ENCODE data around the gene TIMM22.

The TIMM22 gene

DNA sequence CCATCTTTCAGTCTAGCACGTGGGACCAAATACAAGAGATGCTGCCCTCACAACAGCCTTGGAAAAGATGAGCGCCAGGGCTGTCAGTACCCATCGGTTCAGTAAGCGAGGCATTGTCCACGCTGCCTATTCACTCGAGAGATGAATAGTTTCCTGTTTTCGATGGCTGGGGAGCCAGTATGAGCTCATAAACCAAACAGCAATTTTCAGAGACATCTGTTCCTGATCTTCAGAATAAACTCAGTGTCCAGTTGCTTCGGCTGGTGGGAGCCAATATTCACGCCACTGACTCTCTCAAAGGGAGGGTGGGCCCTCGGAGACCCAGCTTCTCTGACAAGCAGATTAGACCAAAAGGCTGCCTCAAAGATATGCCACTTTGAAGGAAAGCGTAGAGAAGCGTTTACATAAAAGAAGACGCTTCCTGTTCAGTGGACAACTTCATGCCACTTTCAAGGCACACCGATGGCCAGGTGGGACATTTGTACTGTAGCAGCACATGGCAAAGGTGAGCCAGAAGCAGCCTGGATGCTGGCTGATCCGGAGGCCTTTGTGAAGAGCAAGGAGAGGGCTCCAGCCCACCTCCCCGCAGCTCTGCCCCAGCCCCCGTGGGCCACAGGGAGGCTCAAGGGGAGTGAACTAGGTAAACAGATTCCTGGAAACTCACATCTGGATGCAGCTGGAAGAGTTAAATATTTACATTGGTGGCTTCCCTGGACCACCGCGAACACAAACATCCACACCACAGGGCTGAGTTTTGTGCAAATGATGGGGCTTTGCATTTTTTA lies 6.0 kb downstream of the TIMM22 start:
- no peak for DNase-seq (ENCODE audit: low read depth)

DNA sequence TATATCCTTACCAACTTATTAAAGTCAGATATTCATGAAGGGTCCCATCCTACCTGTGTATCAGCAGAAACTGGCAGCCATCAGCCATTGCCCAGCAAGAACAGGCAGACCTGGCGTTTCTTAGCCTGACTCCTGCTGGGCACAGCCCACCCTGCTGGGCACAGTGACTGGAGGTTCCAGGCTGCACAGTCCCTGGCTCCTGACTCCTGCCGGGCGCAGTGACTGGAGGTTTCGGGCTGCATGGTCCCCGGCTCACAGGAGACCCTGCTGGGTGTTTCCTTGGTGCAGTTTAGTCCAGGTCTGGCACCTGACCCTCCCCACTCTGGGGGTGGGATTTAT lies 6.7 kb downstream of the TIMM22 start:
- no peak for DNase-seq (ENCODE audit: low read depth)

DNA sequence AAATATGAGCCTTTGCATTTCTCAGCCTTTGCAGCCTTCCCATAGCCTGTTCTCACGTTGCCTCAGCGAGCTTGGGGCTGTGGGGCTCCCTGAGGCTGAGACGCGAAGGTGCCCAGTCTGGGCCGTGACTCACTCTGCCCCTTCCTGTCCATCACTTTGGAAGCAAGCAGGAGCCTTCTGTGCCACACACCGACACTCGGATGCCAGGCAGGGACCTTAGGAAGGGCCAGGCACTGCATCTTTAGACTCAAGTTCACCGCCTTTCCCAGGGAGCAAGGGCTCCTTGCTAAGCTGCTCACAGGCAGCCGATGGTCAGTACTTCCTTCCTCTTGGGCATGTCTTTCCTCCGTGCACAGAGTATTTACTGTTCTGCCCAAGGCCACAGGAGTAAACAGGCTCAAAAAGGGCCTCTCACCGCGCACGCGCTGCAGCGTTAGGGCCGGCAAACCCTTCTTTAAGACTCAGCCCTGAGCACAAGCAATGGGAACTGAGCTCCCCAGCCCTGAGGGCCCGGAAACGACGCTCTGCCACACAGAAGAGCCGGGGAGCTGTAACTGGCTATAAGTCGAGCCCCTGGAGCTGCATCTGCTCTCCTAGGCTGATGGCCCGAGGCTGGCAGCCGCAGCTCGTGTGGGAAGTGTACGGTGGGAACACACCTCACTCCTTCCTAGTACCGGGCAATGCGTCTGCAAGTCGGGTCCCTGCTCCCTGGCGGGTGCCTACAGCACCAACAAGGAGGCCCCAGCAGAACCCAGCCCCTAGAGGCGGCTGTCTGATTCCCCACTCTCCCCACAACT lies 7.2 kb downstream of the TIMM22 start:
- DNase-seq (ENCODE audit: low read depth) = no peak

DNA sequence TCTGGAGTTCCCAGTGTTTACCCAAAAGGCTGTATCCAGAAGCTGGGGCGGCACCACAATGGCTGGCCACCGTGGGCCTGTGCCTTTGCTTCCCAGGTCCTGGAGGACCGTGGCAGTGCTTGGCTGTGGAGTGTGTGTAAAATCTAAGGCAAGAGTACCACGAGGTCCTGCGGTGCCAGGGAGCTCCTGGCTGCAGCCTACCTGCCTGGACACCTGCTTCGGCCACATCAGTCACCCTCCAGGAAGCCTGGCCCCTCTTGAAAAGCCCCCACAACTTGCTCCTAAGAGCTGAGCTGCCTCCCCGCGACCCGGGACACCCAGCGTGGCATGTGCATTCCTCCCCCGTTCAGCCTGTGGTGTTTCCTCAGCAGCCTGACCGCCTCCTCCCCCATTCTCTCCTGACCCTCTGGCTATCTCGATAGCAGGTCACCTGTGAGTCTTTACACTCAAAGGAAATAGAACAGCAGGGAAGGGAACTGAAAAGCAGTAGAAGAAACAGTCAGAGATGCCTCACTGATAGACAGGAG lies 7.9 kb downstream of the TIMM22 start:
- no peak for DNase-seq (ENCODE audit: low read depth)

DNA sequence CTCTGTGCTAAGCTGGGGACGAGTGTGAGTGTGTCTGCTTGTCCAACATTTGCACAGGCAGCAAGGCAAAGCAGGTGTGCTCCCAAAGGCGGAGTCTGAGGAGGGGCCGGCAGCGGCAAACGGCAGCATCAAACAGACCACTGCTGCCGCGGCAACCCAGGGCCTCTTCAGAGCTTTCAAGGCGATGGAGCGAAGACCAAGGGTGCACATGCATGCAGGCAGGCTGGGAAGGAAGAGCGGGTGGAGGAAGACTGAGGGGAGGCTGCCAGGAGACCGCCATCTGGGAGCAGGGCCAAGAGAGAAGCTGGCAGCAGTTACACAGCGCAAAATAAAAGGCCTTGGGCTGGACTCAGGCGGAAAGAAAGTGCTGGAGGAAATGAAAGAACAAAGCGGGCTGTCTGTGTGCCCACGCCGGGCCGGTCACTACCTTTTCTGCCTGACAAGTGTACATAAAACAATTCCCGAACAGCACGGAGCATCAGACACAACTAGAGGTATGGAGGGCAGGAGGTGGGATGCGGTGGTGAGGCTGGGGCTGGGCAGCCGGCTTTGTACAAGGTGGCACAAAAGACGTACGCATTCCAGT lies 8.5 kb downstream of the TIMM22 start:
- DNase-seq (ENCODE audit: low read depth) = no peak

DNA sequence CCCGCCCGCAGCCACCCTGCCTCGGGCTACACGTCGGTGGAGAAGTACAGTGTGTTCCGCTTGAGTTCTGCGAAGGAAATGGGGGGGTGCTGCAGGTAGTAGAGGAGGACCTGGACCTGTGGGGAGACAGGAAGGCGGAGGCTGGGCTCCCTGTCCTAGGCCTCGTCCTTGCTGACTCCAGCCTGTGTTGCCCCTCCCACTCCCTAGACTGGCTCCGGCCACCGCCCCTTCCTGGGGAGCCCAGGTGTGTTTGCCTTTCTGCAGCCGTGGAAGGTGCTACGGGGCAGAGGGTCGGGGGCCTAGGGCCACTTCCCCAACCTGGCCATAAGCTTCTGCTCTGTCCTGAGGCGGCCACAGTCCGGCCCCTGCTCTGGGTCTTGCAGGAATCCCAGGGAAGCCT lies 9.1 kb downstream of the TIMM22 start:
- no peak for DNase-seq (ENCODE audit: low read depth)

DNA sequence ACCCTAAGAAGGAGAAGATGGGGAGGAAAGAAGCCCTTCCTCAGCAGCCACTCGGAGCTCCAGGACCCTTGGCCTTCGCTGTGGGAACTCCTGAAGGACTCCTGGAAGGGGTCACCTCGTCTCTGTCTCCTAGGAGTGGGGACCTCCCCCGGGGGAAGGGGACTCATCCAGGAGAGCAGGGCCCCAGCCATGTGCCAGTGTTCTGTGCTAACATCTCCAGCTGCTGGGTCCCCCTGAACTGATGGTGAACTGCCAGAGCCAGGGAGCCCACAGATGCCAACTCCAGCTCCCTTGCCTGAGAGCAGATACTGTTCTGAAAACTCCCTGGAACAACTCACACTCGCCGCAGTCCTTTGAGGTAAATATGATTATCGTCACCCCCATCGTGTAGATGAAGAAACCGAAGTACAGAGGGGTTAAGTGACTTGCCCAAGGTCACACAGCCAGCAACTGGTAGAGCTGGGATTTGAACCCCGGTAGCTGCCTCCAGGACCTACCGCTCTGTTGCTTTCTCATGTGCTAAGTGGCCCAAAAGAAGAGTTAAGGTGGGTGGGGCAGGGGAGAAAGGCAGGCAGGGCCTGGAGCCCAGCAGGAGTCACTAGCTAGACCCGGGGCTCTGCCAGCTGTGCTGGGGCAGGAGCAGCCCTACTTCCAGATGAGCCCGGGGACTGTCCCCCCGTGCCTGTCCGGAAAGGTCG lies 10.5 kb downstream of the TIMM22 start:
- no peak for DNase-seq (ENCODE audit: low read depth)

DNA sequence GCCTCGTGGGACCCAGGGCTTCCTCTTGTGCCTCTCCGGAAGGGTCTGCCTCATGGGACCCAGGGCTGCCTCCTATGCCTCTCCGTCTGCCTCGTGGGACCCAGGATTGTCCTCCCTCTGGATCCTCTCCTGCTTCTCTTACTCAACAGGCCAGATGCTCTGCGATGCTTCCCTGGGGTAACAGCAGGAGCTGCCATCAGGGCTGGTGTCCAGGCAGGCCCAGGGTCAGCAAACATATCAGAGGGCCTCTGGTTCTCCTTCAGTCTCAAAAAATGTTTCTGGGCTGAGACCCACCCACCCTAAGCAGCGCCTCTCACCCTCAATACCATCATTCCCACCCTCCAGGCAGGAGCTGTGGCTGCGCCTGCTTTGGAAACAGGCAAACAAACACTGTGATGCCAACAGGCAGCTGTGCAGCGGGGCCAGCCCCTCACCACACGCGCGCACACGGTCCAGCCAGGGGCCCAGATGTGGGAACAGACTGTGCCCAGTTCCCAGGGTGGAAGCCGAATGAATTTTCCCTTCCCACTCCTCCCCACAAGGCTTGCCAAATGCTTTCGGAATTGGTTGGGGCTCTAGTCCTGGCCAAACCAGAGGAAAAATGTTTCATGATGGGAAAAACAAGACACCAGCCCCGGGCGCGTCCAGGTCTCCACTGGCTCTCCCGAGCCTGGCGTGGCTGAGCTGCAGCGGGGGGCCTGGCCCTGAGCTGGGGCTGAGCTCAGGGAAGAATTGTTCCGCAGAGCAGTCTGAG lies 11.3 kb downstream of the TIMM22 start:
- no peak for DNase-seq (ENCODE audit: low read depth)

DNA sequence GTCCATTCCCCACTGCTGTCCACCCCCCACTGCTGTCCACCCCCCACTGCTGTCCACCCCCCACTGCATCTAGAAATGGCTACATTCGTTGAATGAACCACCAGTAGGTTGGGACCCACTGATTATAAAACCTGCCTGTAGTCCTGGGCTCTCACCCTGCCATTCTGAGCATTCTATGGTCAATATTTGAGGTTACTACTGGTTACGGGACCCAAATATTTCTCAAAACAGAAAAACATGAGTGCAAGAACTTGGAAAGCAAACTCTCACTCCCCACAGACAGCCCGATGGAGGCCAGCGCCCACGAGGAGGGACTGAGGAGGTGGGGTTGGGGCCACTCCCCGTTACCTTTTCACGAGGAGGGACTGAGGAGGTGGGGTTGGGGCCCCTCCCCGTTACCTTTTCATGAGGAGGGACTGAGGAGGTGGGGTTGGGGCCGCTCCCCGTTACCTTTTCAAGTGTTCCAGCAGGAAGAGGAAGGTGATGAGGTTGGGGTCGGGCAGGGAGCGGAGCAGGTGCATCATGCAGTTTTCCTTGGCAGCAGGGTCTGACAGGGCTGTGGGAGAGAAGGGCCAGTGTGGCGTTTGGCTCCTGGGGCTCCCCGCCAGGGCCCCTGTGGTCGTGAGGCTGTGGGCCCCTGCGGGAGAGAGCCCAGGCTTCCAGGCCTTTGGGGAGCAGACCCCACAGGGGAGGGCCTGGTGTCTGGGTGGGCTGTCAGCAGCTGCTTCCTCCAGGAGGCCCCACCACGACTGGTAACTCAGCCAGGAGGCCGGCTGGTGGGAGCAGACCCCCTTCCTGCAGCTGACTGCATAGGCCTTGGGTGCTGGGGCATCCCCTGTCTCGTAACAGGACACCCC lies 12.5 kb downstream of the TIMM22 start:
- no peak for DNase-seq (ENCODE audit: low read depth)

DNA sequence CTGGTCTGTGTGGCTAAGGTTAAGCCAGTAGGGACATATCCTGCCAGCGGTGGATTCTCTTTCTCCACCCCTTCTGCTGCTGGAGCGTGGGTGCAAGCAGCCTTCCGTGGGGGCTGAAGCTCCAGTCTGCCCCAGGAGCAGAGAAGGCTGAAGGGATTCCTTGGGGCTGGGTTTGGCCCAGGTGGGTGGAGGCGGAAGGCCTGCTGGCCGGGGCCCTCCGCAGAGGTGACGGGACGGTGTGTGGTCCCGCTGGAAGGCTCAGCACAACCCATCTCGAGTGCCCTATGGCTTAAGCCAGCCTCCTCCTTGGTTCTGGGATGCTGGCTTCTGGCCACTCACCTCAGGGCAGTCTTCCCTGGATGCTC lies 13.1 kb downstream of the TIMM22 start:
- no peak for DNase-seq (ENCODE audit: low read depth)

DNA sequence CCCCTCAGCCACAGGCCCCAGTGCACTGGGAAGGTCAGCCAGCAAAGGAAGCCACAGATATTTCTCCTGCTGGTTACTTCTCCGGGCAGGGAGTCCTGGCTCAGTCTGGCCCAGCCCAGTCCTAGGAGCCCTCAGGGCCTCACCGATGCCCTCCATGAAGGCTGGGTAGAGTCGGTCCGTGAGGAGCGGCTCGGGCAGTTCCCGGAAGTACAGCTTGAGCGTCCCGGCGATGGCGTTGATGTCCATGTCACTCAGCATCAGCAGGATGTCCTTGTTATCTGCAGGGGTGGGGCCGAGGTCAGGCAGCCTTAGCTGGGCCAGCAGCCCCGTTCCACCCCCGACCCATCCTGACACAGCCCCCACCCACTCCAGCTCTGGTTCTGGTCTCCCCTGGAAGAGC lies 13.7 kb downstream of the TIMM22 start:
- DNase-seq (ENCODE audit: low read depth) = no peak

DNA sequence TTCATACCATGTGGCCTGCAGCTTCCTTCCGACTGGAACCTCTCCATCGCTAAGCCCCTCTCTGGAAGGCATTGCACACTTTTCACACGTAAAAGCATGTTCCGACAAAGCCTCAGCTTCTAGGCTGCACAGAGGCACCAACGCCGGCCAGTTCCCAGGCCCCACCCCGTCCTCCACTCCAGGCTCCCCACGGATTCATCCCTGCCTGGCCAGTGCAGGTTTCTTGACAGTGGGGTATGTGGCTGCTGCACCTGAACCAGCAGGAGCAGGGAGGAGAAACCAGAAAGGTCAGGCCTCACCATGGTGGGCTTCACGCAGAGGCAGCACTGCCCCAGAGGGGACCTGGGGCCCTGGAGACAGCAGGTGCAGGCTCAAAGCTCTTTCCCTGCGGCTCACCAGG lies 14.2 kb downstream of the TIMM22 start:
- no peak for DNase-seq (ENCODE audit: low read depth)

DNA sequence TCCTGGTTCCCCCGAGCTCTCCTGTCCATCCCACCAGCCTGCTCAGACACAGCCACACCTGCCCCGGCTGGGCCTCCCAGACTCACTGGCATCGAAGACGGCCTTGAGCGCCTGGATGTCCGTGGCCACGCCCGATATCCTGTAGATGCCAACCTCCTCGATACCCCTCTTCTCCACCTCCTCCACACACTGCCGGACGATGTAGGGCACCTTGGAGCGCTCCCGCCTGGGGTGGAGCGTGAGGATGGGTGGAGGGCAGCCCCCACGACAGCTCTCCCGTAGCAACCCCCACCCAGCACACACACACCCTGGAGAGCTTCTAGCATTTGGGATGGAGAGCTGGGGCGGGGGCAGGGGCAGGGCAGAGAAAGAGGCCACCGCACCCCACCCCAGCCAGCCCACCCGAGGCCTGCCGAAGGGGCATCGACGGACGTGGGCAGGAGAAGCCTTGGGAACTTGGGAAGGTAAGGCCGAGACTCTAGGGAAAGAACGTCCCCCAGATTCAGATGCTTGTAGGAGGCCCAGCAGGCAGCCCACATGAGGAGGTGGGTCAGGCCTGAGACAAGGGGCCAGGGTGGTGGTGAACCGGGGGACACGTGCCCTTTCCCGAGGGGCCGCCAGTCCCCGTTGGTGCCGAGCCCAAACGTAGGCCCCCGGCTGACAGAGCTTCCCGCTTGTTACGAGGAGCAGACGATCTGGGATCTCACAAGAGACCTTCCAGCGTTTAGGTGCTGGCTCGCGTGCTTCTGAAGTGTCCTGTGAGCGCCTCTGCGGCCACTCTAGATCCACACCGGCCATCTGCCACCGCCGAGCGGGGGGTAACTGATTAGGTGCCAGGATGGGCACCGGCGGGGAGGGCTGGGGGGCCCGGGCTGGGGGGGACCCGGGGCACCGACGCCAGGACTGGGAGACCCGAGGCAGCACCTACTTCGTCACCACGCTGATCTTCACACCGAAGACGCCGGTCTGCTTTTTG lies 15.1 kb downstream of the TIMM22 start:
- DNase-seq (ENCODE audit: low read depth) = no peak

DNA sequence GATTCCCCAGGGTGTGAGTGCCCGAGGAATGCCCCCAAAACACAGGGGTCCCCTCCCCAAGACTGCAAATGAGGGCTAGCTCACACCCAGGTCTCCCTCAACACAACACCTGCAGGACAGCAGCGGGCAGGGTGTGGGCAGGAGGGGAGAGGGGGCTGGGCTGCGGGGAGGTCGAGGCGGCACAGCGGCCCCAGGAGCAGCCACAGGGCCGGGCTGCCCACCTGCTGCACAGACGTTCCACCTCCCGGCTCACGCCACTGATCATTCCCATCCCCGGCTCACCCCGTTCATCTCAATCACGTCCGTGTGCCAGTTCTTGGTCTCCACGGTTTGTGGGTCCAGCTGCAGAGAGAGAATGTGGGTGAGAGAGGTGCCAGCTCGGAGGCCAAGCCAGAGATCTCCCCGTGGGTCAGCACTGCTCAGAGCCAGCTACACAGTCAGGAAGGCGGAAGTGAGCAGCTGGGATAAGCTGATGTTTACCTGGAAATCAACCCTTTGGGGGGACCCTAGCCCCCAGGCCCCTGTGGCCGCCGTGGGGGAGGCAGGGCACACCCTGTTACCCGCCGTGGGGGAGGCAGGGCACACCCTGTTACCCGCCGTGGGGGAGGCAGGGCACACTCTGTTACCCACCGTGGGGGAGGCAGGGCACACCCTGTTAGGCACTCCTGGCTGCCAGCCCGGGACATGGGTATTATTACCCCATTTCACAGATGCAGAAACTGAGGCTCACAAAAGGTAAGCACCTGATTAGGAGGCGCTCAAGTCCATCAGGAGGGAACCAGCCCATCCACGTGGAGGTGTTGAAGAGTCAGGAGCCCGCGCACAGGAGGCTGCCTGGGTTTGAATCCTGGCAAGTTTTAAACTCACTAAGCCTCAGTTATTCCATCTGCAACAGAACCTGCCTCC lies 16.1 kb downstream of the TIMM22 start:
- no peak for DNase-seq (ENCODE audit: low read depth)

DNA sequence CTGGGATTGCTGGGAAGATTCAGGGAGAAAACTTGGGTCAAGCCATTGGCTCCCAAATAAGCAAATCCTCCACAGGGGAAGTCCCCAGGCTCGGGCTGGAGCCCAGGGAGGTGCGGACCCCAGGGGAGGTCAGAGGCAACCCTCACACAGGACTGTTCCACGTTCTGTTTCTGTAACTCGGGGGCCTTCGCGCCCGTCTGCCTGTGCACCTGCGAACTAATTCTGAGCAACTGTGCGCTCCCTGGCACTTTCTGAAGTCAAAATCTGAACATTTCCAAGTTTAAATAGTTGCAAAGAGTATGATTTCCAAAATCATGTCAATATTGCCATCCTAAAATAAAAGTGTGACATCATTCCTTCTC lies 16.8 kb downstream of the TIMM22 start:
- no peak for DNase-seq (ENCODE audit: low read depth)

DNA sequence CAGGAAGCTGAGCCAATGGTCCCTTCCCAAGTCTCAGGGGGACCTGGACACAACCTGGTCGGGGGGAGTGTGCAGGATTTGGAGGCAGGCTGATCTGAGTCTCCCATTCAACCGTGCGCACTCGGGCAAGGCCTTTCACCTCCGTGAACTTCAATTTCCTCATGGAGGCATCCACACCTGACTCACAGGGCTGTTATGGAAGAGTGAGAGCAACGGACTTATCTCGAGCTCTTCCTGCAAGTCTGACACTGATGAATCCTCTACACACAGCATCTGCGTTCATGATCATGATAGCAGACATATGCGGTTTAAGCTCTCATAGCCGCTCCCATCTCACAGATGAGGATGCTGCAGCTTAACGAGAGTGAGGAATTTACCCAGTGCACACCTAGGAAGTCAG lies 21.6 kb downstream of the TIMM22 start:
- DNase-seq (ENCODE audit: low read depth) = no peak

DNA sequence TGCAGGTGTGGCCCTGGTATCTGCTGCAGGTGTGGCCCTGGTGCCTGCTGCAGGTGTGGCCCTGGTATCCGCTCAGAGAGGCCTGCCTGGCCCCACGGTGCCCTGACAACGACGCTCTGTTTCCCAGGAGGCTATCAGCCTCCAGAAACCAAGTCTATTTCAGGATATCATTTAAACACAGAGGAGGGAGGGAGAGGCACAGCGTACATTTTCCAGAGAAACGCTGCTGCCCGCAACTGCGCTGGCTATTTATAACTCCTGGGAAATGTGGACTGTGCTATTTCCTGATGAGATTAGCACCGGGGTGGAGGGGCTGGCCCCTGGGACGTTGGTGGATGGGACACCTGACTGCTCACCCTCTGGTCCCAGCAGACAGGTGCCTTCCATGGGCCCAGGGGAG lies 22.5 kb downstream of the TIMM22 start:
- no peak for DNase-seq (ENCODE audit: low read depth)

DNA sequence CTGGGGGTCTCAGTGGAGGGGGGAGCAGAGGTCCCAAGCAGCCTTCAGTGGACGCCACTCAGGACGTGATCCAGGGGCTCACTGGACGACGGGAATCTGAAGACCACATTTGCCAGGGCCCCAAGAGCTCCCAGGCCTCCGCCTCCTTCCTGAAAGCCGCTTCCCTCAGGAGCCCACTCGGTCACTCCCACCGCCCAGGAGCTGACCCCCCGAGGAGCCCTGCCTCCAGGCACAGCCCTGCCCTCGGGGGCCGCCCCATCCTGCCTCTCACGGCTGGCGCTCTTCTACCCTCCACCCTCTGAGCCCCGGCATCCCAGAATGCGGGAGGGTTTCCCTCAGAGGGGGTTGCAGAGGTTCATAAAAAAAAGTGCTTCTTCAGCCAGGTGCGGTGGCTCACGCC lies 24.2 kb downstream of the TIMM22 start:
- DNase-seq (ENCODE audit: low read depth) = no peak
